DMS53 (cell line): Measurements from ENCODE around the gene C2orf92.
A peak's percentile ranks its signal among the peaks of the same experiment; 100 is the strongest.
"Not testable (repeated sequence)": the region's sequence is repeated elsewhere in the genome, so short reads cannot be mapped to it uniquely, and the experiment has no call there.

Experiments used
- DNase-seq: peaks from one replicate; lab custom pipeline; 2025; lab: John Stamatoyannopoulos, UW

Gene C2orf92

GRCh38 chr2:97669448-97669847 is at the start of gene C2orf92:
C2orf92 (plus strand) TSS chr2:97669713; CDS start chr2:97669789, 76 bp downstream.
- no peak for DNase-seq

DNA sequence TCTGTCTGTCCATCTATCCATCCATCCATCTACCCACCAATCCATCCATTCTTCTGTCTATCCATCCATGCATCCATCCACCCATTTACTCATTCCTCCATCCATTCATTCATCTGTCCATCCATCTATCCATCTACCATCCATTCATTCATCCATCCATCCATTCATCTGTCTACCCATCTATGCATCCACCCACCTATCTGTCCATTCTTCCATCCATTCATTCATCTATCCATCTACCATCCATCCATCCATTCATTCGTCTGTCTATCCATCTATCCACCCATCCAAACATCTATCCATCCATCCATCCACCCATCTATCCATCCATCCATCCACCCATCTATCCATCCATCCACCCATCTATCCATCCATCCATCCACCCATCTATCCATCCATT is 49.0 kb upstream of the C2orf92 start:
- DNase-seq = not testable (repeated sequence)

- DNase-seq = peak; percentile 47
Observed at GRCh38 chr2:97622976-97623375, 46.5 kb upstream of the C2orf92 start.

GRCh38 chr2:97625354-97626048 is 44.0 kb upstream of the C2orf92 start:
- DNase-seq = not testable (repeated sequence)

DNA sequence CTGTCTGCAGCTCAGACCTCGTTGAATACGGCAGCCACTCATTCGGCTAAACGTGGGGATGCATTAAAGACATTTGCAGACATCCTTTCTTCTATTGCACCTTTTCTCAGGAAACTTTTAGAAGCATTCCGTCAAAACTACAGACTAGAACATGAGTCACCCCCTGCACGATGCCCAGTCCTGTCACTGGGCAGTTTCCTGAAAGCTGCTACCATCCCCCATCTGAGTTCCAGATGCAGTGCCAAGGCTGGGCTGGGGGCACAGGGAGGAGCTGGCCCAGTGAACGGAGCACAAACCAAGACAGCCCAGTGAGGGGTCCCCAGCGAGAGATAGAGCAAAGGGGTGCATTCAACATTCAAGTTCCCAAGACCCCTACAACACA is 43.5 kb upstream of the C2orf92 start:
- DNase-seq = not testable (repeated sequence)

DNA sequence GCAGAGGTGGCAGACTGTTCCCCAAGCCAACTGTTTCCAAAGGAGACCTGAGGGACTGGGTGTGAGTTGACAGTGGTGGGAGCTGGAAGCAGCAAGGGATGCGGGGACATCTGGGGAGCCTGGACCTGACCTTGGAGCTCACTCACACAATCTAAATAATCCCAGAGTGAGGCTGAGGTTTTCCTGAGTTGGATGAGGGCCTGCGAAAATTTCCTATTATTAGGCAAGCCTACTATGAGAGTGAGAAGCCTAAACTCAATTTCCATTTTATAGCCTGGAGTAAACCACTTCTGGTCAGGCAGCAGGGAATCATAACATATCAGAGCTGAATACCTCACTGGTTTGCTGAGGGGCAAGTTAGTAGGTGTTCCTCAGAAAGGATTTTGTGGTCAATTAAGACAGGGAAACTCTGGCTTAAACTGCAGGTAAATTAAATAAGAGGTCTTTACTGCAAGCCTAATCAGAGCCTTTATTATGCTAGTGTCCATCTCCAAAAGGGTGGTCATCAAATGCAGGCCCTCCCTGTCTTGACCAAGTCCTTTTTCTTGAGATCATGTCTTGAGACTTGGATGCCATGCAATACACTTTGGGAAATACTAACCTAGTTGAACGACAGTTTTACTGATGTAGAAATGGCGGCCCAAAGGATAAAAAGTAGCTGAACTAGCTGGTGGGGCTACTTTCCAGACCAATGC is 25.3 kb upstream of the C2orf92 start:
- DNase-seq = no peak

- DNase-seq = peak; percentile 86
Observed at GRCh38 chr2:97645112-97645694, 24.3 kb upstream of the C2orf92 start.

GRCh38 chr2:97645695-97646629 is 23.6 kb upstream of the C2orf92 start, which contains the start of gene COX5B:
COX5B (plus strand) TSS chr2:97646062; CDS start chr2:97646087, 25 bp downstream.
- peak; percentile 100 for DNase-seq

- no peak for DNase-seq
Observed at GRCh38 chr2:97646977-97647376, 22.5 kb upstream of the C2orf92 start.

GRCh38 chr2:97651114-97651513 is 18.4 kb upstream of the C2orf92 start:
- DNase-seq = no peak

DNA sequence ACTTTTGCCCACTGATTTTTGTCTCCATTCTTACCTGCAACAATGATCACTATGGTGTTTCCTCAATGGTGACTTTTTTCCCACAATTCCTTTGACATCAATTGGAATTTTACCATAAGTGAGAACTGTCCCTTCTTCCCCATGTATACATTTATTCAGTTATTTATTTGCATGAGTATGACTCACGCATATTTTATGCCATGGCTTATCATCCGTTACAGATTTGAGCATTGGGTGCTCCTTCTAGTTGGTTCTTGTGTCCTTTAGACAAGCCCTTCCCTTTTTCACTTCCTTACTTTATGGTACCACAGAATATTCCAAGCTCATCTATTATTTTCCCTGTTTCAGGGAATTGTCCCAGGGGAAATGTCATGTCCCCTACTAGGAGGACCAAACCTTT is 16.0 kb upstream of the C2orf92 start:
- no peak for DNase-seq

- no peak for DNase-seq
Observed at GRCh38 chr2:97653874-97654273, 15.6 kb upstream of the C2orf92 start.

GRCh38 chr2:97654309-97654708 is 15.2 kb upstream of the C2orf92 start:
- DNase-seq = no peak

DNA sequence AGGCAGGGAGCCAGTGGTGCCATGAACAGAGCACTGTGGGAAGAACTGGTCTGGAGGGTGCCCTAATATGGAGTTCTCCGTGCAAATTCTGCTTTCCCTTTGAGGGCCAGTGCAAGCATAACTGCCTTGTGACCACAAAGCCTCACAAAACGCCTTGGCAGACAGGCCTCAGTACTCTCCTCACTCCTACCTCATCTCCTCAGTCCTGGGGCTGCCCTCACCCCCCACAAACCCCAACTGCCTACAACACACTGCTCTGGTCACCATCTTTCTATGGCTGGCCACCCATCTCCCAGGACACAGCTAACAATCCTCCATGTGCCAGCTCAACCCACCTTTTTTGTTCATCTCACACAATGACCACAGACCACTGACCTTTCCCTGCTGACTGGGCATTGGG is 14.7 kb upstream of the C2orf92 start:
- DNase-seq = no peak

DNA sequence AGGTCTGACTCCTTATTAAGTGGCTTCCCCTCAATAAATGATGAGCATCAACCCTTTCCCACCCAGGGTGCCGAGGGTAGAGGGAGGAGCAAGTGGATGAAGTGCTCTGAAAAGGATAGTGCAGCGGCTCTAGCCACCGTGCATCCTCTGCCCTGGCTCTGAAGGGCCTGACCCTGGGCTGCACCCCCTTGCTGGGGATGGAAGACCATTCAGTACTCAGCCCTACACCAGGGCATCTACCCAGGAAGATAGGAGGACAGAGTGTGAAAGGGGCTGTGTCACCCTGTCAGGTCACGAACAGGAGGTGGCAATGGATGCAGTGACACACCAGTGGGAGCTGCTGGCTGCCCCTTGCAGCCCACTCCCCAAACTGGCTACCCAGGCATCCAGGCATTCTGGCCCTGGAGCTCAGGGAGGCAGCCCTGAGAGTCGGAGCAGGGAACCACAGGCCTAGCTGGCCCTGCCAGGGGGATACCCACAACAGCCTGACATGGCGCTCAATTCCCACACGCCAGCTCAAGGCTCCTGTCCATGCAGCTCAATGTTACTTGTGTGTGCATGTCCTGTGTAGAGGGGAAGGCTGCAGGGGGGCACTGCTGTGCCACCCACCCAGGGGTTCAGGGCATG is 13.3 kb upstream of the C2orf92 start:
- DNase-seq = no peak

GRCh38 chr2:97656905-97657587 is 12.5 kb upstream of the C2orf92 start:
- DNase-seq = no peak

DNA sequence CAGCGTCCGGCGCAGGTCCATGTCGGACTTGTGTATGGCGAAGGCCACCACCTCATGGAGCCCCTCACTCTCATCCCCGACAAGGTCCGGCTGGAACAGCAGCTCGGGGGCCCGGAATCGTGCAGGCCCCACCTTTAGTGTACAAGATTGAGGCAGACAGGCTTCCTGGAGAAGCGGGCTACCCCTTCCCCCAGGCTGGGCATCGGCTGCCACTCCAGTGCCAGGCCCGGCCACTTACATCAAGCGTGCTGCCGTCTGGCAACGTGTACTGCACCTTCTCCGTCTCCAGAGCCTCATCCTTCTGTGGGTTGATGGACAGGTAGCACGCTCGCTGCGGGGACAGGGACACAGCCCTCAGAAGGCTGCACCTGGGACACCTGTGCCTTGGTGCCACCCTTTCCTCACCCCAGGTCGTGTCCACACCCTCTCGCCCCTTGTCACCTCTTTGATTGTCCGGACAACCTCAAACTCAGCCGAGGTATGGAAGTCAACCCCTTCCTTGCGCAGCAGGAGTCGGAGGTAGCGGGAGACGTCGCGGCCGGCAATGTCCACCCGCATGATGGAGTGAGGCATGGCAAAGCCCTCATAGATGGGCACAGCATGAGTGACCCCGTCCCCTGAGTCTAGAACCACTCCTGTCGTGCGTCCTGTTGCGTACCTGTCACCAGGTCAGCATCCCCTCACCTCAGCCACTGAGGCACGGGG is 11.4 kb upstream of the C2orf92 start:
- no peak for DNase-seq

DNA sequence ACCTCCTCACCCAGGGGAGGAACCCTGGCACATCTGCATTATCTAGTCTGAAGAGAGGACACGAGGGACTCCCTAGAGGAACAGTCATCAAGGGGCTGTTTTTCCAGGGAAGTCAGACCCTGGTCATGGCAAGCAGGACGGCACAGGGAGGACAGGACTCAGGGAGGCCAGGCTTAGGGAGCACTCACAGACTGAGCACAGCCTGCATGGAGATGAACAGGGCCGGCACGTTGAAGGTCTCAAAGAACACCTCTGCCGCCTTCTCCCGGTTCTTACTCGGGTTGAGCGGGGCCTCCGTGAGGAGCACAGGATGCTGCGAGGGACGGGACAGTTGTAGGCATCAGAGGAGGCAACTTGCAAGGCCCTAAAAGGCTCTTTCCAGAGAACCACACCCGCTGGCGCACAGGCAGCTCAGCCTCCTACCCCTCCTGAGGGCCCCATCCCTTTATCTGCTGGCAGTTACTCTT is 10.8 kb upstream of the C2orf92 start:
- no peak for DNase-seq

DNA sequence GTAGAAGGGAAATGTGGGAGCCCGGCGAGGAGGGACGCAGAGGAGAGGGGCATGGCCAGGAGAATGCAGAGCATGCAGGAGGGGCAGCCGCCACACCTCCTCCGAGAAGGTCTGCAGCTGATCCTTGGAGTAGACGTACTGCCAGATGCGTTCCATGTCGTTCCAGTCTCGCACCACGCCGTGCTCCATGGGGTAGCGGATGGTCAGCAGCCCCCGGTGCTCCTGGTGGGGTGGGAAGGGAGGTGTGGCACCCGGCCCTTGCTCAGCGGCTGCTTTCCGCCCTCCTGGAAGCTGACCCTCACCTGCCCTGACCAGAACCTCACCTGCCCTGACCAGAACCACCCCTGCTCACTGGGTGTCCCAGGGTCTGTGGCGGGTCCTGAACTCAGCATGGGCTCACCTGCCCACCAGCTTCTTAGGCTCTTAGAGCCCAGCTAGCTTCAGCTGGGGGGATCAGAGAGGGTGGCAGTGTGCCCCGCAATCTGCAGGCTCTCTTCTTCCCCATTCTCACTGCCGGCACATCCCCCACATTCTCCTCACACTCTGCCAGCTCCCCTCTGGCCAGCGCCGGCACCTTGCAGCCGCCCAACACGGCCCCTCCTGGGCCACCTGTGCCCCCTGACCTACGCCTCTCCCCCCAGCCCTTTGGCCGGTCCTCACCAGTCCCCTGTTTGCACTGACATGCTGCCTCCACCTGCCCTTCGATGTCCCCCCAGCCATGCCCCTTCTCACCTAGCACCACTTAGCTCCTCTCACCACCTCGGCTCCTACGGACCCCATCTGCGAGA is 10.1 kb upstream of the C2orf92 start:
- no peak for DNase-seq
